DMS79 (cell line): Measurements from ENCODE around the gene EHBP1.
"Not testable (repeated sequence)": the region's sequence is repeated elsewhere in the genome, so short reads cannot be mapped to it uniquely, and the experiment has no call there.

Experiments used
- DNase-seq: peaks from one replicate; lab custom pipeline; 2025; lab: John Stamatoyannopoulos, UW

Gene EHBP1

DNA sequence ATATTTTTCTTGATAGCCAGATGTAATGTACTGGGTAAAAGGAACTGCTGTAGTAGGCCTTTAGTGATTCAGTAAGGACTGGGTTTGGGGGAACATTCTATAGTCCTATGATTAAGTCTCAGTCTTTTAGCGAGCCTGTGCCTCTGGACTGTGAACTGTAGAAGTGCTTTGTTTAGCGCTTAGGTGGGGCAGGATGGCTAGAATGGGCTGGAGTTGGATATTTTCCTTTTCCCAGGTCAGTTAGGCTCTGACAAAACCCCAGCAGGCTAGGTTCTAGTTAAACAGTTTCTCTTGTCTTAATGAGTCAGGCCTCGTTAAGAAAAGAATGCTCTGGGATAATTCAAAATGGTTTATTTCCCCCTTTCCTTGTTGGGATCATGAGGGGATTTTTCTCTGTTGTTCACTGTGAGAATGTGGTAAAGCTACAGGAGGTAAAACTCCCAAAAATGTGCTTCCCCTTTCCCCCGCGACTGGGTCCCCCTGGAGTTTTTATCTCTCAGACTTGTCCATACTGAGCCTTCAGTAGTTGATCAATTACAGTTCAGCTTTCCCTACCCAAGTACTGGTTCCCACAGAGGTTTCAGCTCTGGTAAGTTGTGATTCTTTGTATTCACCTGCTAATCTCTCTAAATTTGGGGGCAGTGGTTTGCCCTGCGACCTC, 31.5 kb downstream of the EHBP1 start:
- DNase-seq: no peak

DNA sequence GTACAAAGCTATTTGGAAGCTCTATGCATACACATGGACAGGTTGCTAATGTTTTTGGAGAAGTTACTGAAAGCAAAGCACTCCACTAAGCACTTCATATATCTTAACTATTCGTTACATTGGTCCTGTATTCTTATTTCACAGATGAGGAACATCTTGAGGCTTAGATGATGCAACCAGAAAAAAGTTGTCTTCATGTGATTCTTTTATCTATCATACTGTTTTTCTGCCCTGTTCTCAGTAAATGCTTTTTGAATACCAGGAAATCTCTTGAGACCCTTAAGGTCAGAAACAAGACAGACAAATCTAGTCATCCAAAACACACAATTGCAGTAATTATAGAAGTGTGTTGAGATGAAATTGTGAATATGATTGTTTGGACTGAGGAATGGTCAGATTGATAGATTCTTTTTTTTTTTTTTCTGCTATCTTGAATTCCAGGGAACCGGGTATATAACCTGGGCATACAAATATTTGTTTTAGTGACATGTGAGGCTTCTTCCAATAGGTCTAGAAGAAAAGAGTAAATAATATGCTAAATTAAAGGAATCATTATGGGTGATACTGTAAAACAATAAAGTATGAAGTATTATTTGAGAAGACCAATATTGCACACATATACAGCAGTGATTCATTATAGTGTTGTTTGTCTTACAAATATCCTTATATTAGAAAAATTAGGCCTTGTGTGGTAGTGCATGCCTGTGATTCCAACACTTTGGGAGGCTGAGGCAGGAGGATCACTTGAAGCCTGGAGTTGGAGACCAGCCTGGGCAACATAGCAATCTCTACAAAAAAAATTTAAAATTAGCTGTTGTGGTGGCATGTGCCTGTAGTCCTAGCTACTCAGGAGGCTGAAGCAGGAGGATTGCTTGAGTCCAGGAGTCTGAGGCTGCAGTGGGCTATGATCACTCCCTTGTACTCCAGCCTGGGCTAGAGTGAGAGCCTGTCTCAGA, 33.7 kb downstream of the EHBP1 start:
- DNase-seq: no peak

DNA sequence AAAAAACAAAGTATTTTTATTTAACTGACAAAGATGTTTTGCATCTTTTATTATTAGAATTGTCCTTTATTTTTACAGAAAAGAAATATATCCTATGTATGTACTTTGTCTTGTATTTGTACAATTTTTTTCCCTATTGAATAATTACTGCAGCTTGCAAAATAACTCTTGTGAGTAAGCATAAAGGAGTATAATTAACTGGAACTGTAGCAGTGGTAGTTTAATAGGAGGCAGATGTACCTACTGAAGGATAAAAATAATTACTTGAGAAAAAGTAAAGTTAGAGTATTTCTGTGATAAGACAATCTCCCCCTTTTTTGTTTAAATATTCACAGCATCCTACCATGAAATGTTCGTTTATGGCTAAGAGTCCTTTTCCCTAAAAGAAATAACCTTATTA, 34.7 kb downstream of the EHBP1 start:
- no peak for DNase-seq

DNA sequence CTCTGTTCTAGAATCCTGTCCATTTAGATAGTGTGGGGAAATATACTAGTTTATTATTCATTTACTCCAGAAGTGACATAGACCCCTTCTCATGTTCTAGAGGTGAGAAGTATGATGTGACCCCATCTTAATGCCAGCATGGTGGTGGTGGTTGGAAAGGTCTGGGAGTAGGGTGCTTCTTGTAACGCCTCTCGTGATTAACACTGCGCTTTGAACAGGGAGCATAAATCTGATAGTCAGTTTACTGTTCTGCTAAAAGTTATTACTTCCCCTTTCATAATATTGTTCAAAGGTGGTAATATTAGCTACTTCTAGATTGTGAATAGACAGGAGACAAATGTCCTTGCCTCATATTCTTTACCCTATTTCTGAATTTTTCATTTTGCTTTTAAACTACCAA, 35.6 kb downstream of the EHBP1 start:
- no peak for DNase-seq

DNA sequence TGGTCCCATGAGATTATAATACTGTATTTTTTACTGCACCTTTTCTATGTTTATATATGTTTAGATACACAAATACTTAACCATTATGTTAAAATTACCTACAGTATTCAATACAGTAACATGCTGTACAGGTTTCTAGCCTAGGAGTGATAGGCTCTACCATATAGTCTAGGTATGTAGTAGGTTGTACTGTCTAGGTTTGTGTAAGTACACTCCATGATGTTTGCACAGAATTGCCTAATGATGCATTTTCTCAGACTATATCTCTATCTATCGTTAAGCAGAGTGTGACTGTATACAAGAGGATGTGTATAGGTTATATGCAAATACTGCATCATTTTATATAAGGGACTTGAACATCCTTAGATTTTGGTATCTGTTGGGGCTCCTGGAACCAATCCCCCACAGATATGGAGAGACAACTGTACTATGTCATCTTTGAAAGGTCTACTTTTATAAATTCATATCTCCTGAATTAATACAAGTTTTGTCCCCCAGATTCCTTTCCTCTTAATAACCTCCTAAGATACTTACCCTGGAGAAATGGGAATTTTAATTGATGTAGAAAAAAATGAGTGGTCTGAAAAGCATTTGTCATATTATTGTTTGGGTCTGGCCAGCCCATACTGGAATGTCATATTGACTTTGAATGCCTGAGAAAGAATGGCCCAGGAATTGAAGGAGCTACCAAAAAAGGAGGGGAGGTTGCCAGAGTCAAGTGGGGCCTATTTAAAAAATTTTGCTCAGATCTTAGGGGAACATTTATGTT, 36.6 kb downstream of the EHBP1 start:
- DNase-seq: no peak

DNA sequence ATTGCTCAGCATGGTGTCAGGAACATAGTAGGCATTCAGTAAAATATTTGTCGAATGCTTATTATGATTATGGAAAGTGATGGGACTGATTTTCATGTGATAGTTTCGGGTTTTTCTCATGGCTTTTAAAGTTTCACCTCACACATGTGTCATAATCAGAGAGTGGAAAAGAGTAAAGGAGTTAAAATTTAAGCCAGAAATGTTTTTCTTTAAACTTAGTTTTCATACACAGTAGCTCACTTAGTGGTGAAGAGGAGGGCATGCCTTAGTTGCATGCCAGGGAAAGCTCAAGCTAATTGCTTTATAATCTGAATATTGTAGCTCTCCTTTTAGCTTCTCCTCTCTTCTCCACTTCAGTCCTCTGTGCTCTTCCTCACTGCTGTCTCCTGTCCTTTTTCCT, 38.0 kb downstream of the EHBP1 start:
- DNase-seq: no peak

DNA sequence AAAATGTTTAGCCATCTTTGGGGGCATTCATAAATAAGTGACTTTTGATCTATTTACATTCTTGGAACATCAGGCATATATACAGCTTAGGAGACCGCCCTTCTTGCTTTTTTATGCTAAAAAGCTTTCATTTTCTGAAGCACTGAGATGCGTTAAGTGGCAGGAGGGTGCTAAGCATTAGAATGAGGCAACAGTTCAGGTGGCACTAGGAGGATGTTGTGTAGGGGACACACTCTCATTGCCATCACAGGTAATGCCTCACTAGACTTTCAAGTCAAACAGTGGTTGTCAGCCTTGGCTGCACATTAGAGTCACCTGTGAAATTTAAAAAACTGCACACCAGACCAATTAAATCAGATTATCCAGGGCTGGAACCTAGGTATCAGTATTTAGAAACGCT, 39.1 kb downstream of the EHBP1 start:
- DNase-seq: no peak

DNA sequence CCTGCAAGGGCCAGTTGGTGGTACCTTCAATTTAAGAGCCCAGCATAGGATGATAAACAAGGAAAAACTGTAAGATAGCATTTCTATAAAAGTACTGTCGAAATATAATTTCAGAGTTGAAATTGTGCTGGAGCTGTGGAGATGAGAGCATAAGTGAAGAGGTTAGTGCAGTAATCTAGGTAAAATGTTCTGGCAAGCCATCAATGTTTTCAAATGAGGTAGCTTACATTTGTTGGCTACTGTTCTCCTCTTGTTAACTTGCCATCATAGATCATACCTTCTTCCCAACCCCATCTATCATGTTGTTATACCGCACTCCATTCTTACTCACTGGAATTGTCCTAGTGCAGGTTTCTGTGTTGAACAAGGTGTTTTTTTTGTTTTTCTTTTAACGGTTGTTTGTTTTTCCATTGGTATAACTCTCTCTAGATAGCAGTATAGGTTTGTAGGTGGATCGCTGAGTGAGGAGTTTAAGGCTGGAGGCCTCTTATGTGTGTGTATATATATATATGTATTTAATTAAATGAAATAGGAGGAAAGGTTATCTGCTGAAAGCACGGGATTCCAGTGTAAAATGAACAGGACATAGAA, 40.5 kb downstream of the EHBP1 start:
- DNase-seq: no peak

DNA sequence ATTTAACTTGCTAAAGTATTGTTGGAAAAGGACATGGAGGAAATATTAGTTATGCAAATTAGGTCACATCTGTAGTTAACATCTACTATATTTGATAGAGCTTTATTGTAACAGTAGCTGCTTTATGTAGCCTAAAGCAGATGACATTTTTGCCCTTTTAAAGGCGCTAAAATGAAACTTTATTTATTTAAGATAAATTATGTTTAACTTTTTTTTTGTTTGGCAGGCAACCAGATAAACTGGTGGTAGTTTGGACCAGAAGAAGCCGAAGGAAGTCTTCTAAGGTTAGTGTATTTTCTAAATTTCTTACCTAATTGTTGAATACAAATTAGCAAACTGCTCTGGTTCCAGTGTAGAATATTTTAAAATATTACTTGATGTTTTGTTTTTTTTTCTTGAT, 41.7 kb downstream of the EHBP1 start:
- no peak for DNase-seq

DNA sequence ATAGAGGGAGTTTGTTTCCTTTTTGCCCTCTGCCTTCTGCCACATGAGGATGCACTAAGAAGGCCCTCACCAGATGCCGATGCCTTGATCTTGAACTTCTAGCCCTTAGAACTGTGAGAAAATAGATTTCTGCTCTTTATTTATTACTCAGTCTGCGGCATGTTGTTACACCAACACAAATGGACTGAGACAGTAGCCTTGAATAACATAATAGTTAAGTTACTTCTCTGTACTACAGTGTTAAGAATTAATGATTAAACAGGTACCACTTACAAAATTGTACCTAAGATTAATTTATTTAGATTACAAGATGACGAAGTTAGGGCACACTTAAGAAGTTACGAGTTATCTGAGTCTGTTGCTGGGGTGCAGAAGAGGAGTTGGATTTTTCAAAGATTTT, 42.4 kb downstream of the EHBP1 start:
- no peak for DNase-seq

DNA sequence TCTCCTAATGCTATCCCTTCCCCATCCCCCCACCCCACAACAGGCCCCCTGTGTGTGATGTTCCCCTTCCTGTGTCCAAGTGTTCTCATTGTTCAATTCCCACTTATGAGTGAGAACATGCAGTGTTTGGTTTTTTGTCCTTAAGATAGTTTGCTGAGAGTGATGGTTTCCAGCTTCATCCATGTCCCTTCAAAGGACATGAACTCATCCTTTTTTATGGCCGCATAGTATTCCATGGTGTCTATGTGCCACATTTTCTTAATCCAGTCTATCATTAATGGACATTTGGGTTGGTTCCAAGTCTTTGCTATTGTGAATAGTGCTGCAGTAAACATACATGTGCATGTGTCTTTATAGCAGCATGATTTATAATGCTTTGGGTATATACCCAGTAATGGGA, 43.6 kb downstream of the EHBP1 start:
- not testable (repeated sequence) for DNase-seq

DNA sequence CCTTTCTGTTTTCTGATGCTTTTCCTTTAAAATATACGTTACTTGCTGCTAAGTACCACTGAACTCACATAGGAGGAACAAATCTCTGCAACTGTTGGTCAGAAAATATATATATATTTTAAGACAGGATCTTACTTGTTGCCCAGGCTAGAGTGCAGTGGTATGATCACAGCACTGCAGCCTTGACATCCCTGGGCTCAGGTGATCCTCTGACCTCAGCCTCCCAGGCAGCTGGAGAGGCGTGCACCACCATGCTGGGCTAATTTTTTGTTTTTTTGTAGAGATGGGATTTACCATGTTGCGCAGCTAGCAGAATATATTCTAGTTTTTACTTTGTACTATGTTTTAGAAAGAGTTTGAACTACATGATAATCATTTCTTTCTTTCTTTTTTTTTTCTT, 51.5 kb downstream of the EHBP1 start:
- no peak for DNase-seq

DNA sequence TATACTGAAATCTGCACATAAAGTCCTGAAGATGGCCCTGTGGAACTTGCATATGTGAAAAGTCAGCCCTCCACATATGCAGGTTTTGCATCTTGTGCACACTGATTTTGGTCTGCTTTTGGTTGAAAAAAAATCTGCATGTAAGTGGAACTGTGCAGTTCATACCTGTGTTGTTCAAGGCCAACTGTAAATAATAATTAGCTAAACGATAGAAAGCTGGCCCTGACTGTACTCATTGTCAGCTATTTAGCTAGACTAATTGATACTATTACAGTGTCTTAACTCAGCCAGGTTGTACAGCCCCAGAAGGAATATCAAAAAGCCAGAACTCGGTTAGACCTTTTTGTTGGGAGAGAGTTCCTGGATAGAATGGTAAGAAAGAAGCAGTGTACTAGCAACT, 54.5 kb downstream of the EHBP1 start:
- DNase-seq: no peak

DNA sequence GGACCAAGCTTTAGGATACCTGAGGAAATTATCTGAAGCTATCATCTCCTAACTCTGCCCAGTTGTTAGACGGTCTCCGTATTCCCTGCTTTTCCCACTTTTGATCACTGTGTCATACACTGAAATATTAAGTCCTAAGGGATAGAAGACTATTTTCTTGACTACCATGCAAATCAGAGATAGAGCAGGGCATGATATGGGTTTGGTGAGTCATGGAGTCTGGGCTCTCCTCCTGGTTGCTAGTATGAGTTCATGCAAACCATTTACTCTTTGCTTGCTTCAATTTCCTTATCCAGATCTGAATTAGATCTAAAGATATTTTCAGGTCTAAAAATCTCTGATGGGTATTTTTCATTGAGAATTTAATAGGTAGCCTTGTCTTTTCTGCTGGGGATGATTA, 55.0 kb downstream of the EHBP1 start:
- no peak for DNase-seq

DNA sequence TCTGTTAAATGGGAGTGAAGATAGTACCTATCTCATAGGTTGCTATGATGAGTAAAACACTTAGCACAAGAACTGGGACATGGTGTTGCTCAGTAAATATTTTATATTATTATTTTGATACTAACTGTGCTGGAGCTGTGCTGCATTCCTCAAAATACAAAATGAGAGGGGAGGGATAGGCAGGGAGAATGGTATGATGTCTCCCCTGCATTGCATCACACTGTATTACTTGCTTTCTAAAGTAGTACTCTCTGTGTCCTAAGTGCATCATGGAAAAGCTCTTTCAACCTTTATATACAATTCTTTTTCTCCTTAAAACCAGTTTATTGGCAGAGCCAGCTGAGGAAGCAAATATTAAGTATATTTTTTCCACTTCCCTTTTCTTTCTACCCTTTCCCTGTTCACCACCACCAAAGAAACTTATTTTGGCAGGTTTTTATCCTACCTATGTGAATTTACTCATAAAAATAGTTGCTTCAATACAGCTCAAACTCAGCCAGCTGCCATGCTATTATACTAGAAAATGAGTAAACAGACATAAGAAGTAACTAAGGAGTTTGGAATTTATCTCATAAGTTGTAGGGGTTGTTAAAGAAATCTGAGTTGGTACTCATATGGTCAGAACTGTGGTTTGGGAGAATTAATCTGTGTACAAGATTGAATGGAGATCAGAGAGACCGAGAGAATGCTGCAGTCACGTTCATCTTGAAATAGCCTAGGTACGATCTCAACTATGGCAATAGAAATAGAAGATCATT, 60.3 kb downstream of the EHBP1 start:
- DNase-seq: no peak

DNA sequence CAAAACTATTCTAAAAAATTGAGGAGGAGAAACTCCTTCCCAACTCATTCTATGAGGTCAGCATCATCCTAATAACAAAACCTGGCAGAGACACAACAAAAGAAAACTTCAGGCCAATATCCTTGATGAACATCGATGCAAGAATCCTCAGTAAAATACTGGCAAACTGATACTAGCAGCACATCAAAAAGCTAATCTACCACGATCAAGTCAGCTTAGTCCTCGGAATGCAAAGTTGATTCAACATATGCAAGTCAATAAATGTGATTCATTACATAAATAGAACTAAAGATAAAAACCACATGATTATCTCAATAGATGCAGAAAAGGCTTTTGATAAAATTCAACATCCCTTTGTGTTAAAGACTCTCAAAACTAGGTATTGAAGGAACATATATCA, 63.1 kb downstream of the EHBP1 start:
- no peak for DNase-seq

DNA sequence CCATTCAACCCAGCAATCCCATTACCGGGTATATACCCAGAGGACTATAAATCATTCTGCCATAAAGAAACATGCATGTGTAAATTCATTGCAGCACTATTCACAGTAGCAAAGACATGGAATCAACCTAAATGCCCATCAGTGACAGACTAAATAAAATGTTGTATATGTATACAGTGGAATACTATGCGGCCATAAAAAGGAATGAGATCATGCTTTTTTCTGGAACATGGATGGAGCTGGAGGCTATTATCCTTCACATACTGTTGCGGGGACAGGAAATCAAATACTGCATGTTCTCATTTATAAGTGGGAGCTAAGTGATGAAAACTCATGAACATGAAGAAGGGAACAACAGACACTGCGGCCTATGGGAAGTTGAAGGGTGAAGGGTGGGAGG, 65.1 kb downstream of the EHBP1 start:
- no peak for DNase-seq

DNA sequence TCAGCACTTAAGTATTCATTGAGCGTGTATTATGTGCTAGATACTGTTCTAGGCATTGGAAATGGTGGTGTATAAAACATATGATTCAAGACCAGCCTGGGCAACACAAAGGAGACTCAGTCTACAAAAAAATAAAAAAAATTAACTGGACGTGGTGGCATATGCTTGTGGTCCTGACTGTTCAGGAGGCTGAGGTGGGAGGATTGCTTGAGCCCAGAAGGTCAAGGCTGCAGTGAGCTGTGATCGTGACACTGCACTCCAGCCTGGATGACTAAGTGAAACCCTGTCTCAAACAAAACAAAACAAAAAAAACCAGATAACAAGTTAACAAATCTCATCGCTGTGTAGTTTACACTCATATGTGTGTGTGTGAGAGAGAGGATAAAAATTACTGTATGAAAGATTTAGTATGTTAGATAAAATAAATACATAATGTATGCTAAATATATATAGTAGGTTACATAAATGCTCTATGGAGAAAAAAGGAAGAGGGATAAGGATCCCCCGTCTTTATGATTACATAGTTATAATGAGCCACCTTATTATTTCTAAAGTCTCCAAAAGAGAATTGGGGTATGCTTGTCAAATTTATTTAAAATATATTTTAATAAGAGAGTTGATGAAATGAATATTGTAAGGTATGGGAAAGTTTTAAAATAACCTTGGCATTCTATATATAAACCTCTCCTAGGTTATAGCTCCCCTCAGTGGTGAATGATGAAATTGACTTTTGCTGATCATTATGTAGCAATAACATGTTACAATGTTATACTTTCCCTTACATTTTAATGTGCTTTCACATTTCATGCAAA, 69.2 kb downstream of the EHBP1 start:
- DNase-seq: peak; percentile 12

DNA sequence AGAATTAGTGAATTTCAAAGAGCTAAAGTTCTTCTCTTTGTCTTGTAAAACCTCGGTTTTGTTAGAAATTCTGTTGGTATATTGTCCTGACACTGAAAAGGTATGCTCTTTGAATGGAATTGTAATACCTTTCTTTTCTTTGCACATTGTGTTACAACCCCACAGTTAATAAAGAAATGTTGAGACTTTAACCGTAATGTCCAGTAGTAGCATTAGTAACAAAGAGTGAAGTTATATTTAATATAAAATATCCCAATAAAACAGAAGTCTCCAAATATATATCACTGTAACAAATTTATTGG, 69.8 kb downstream of the EHBP1 start:
- no peak for DNase-seq

DNA sequence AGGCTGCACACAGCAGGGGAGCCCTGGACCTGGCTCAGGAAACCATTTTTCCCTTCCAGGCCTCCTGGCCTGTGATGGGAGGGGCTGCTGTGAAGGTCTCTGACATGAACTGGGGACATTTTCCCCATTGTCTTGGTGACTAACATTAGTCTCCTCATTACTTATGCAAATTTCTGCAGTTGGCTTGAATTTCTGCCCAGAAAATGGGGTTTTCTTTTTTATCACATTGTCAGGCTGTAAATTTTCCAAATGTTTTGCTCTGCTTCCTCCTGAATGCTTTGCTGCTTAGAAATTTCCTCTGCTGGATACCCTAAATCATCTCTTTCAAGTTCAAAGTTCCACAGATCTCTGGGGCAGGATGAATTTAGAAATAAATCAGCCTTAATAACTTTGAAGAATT, 78.2 kb downstream of the EHBP1 start:
- no peak for DNase-seq

DNA sequence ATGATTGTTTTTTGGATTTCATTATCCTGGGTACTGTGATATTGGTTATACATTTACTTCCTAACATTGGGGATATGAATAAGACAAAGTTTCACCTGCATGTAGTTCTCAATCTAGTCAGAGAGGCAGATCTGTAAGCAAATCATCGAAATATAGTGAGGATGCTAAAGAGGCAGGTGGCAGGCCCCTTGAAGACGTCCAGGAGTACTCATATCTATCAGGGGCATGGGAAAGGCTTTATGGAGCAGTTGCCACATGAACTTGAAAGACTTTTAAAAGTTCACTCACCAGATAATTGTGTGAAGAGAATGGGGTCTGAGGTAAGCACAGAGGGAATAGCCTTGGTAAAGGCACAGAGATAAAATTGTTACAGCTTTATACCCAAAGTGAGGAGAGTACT, 78.8 kb downstream of the EHBP1 start:
- no peak for DNase-seq
